Fibroblast of mammary gland (primary cell): ENCODE data around the gene PANK3.

Source experiments
- DNase-seq: peaks from one replicate; pipeline ENCODE4 v3.0.0-alpha.2; 2010; ENCODE audit warnings: low read depth
- H3K4me3 ChIP-seq: 2 replicates; pipeline ENCODE4 v1.5.1; 2011; ENCODE audit warnings: low read depth, mild to moderate bottlenecking, low read length, moderate library complexity; ENCODE audit not compliant: control insufficient read depth
- CTCF ChIP-seq: conservative IDR thresholded peaks from 2 replicates; pipeline ENCODE4 v1.5.1; 2011; ENCODE audit warnings: low read depth, low read length, inconsistent platforms; ENCODE audit not compliant: control insufficient read depth, insufficient read depth

Gene PANK3

GRCh38 chr5:168525856-168526255, 53.3 kb downstream of the PANK3 start:
- no peak overlapping the region for H3K4me3 ChIP-seq
- no peak for DNase-seq
- no peak for TF ChIP-seq CTCF

- no peak overlapping the region for H3K4me3 ChIP-seq
- DNase-seq: no peak
- no peak for TF ChIP-seq CTCF
Measured at GRCh38 chr5:168513861-168514428, 65.2 kb downstream of the PANK3 start.

- no peak for DNase-seq
- no peak for TF ChIP-seq CTCF
- H3K4me3 ChIP-seq: no peak overlapping the region
Measured at GRCh38 chr5:168502563-168503237, 76.5 kb downstream of the PANK3 start.
